GM18520 (cell line): Measurements from ENCODE around the gene NBPF9.
"Not testable (repeated sequence)": the region's sequence is repeated elsewhere in the genome, so short reads cannot be mapped to it uniquely, and the experiment has no call there.

Experiments used
- ATAC-seq: cut with Tn5 transposase; IDR thresholded peaks from one replicate; pipeline ENCODE4 v1.9.1; 2021; ENCODE audit not compliant: unreplicated experiment

Gene NBPF9, protein sequence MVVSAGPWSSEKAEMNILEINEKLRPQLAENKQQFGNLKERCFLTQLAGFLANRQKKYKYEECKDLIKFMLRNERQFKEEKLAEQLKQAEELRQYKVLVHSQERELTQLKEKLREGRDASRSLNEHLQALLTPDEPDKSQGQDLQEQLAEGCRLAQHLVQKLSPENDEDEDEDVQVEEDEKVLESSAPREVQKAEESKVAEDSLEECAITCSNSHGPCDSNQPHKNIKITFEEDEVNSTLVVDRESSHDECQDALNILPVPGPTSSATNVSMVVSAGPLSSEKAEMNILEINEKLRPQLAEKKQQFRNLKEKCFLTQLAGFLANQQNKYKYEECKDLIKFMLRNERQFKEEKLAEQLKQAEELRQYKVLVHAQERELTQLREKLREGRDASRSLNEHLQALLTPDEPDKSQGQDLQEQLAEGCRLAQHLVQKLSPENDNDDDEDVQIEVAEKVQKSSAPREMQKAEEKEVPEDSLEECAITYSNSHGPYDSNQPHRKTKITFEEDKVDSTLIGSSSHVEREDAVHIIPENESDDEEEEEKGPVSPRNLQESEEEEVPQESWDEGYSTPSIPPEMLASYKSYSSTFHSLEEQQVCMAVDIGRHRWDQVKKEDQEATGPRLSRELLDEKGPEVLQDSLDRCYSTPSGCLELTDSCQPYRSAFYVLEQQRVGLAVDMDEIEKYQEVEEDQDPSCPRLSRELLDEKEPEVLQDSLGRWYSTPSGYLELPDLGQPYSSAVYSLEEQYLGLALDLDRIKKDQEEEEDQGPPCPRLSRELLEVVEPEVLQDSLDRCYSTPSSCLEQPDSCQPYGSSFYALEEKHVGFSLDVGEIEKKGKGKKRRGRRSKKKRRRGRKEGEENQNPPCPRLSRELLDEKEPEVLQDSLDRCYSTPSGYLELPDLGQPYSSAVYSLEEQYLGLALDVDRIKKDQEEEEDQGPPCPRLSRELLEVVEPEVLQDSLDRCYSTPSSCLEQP (N-terminal part only)

DNA sequence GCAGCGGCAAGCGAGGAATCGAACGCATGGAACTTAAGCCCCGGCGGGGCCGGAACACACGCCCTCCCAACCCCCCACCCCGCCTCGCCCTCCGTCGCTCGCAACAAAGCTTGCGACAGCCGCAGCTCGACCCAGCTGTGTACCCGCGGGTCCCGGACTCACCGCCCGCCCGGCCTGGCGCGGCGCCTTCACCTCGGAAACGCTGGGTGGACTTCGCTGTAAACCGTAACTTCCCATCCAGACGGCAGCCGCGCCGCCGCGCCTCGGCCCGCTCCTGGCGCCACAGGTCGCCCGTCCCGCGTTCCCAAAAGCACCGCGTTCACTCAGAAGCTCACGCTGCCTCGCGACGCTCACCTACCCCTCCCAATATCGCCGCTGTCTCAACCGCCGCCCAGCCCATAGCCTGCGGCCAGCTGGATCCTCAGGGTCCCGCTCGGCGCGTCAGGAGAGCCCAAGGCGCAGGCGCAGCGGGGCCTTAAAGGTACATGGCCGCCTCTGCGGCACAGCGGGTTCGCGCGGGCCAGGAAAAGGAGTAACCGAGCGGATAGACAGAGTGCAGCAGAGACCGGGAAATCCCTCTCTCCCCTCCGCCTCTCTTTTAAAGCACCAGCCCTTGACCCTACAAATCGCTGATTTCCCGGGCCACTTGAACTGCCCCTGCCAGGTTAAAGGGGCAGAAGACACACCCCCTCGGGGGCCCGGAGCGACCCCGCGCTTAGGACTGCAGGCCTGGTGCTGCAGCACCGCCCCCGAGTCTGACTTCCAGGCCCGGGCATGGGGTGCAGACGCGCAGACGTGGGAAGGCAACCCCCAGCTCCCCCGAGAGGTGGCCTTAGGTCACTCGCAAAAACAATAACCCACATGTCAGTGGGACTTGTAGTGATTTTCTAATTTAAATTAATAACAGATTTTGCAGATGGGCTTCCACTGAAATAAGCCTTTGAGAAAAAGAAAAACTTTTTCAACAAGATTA, at the start of gene NBPF9:
Gene NBPF9 (minus strand): TSS at position 443 of the 973 bp plus-strand sequence. CDS start 21,412 bp downstream, outside the sequence.
- peak; percentile 70 for ATAC-seq

DNA sequence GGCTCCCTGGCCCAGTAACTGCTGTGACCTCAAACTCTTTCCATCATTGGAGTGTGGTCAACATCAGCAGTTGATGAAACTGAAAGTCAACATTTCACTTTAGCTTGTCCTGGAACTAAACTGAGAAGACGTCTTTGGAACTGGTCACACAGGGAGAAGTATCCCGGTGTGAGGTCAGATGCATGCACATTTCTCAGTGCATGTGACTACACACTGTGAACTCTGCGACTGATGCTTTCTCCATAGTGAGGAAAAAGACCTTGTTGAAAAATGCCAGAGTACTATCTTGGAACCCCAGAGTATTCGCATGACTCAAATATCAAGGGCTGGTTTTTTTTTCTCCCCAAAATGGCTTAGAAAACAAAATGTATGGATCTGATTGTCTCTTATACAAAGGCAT, 46.6 kb upstream of the NBPF9 start:
- ATAC-seq = not testable (repeated sequence)

DNA sequence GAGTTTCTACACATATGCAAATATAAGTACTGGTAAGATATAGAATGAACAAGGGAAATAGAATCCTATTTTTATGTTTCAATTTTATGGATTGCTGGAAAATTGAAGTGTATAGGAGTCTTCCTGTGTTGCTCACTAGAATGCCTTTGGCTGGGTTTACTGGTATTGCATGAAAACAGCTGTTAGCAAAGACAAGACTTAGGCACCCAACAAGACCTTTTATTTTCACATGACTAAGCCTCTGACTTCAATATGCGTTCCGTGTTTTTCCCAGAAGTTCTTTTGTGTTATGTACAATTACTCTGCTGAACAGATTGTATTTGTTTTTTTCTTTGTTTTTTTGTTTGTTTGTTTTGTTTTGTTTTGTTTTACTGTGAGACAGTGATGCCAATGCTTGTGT, 34.2 kb upstream of the NBPF9 start:
- ATAC-seq = not testable (repeated sequence)

DNA sequence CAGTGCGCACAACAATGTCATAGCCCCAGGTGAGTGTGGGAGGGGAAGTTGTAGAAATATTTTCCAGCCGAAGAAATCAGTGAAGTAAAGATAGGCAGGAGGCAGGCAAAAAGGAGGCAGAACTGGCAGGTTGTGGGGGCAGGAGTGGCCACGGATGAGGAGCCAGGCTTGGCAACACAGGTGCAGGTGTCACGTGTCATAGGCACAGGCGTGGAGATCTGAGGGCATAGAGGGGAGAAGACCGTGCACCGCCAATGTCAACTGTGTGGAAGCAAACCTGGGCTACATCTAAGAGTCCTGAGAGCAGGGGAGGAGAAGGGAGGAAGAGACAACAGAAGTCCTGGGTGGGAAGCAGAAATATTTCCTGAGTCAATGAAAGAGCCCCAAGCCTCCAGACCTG, 27.6 kb upstream of the NBPF9 start:
- ATAC-seq = not testable (repeated sequence)

DNA sequence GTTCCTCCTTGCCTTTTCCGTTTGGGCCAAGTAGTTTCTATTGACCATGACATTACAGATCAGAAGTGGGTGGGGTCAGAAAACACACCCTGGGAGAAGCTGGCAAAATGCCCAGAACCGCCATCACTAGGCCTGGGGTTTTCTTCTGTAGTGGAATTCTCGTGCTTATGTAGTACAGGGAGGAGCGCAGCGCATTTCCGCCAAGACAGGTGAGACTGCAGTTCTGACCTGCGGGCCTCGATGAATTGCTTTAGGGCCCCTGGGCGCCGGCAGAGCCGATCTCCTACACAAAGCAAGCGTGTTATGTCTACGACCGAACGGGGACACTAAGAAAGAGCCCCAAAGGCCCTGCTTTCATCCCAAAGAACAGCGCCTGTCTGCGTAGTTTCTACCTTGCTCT, 25.9 kb upstream of the NBPF9 start:
- ATAC-seq = not testable (repeated sequence)

DNA sequence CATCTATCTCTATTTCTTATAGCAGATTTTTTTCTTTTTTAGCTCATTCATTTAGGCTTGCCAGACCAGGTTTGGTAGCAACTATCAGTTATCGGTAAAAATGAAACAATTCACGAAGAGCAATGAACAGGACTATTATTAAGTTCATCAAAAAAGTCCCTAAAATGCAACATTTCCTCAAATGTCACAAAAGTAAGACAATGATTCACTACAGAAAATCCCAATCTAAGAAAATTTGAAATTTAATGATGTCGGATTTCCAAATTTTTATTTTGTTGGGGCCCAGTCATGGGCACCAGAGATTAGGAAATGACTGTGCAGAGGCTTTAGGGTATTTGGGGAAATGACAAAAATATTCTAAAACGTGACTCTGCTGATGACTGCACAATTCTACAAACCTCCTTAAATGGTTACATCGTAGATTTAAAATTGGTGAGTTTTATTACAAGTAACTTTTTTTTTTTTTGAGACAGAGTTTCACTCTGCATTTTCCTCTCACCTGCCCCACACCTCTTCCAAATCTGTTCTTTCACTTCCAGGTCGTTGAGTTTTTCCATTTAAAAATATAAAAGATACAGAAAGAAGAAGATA, 23.3 kb upstream of the NBPF9 start:
- ATAC-seq = not testable (repeated sequence)

DNA sequence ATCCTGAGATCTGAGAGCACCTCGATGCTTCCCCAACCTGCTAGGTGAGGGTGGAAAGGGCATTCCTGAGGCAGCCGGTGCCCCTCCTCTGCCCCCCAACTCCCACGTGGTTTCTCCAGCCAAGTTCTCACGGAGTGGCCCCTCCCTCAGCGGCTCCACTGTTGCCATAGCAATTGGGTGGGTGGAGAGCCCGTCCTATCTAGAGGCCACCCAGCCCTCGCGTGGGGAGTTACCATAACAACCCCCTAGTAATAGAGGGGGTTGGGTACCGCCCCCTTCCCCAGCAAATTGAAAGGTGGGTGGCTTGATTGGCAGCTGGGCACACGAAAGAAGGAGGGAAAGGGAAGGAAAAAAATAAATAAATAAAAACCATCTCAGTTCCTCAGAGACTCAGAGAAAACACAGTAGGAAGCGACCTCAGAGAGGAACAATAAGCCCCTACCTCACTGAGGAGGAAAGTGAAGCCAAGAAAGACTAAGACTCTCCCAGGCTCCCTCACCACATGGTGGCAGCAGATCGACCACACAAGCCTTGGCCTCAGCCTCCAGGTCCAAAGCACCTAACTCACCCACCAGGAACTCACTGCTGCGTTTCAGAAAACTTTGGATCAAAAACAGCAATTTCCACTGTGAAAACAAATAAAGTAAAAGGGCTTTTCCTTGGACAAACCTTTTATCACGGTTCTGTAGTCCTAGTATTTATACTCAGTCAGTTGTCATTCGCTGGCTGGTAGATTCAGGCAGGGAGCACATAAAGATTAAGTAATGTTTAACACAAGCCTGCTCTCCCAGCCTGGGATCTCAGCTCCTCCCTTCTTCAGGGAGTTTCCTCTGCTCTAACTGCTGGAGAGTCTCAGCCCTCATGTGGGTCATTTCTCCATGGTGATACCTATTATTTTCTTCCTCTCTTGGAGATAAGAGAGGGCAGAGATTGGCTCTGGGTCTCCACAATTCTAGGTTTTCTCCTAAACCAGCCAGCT, 20.9 kb upstream of the NBPF9 start:
- not testable (repeated sequence) for ATAC-seq

DNA sequence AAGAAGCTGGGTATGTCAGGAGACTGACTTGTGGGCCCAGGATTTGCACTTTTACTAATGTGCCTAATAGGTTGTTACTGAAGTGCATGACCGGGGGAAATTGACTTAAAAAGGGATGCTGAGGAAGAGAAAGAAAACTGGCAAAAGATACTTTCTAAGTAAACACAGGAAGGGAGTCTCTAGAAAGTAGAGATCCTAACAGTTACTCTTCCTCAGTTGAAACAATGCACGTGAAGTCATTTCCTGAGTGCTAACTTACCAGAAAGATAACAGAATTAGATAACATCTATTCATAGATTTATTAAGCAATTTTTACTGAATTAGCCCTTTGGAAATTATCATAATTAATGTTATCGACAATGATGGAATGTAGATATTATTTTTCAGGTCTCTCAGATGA, 9.5 kb upstream of the NBPF9 start:
- ATAC-seq = not testable (repeated sequence)

DNA sequence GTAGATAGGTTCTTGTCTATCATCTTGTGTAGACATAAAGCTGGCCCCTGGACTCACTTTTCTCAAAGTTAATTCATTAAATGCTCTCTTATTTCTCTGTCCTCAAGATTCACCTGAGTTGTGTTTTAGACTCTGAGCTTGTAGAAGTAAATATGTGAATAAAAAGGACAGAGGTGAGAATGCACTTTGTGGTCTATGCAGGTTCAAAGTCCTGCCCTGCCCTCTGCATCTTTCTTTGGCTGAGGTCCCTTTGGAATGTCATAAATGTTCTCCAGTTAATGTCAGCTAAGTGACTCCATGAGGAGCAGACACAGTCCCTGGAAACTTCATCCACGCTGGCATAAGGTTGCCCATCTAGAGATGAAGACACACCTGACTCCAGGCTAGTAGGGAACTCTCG, 7.0 kb upstream of the NBPF9 start:
- ATAC-seq = not testable (repeated sequence)

DNA sequence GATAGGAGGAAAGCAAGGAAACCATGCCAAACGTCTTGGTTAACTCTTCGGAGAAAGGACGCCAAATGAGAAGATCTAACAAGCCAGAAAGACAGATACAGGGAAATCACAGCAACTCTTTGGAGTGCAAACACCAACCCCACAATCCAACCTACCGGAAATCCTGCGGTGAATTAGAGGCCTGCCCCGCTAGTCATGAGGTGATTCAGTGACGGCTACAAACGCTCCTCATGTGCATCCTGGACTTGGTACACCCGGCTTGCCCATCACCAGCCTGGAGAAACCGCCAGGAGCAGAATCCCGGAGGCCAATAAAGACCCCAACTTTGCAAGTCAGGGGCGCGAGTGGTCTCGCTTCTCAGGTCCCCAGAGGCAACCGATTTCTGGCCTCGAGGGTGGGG, 777 bp downstream of the NBPF9 start:
- ATAC-seq = not testable (repeated sequence)

DNA sequence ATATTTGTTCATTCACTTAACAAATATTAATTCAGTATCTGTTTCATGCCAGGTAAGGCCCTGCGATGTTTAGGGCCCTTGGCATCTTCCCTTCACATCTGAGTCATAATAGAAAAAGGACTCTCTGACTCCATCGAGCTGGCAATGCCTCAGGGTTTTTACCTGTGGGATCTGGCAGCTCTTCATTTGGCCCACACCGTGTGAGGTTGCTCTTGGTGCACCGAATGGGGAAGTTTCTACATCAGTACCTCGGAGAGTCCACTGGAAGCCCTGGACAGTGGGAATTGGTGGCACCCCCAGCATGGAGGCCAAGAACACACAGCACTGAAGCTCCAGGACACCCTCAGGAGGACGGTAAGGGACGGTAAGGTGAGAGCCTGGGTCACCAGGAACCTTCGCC, 5.1 kb downstream of the NBPF9 start:
- not testable (repeated sequence) for ATAC-seq

DNA sequence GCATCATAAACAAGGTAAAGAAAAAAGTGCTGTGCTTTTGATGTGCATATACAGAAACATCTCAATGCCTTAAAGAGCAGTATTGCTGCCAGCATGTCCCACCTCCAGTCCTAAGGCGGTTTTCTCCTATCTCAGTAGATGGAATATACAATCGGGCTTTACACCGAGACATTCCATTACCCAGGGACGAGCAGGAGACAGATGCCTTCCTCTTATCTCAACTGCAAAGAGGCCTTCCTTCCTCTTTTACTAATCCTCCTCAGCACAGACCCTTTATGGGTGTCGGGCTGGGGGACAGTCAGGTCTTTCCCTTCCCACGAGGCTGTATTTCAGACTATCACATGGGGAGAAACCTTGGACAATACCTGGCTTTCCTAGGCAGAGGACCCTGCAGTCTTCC, 10.2 kb downstream of the NBPF9 start:
- not testable (repeated sequence) for ATAC-seq

DNA sequence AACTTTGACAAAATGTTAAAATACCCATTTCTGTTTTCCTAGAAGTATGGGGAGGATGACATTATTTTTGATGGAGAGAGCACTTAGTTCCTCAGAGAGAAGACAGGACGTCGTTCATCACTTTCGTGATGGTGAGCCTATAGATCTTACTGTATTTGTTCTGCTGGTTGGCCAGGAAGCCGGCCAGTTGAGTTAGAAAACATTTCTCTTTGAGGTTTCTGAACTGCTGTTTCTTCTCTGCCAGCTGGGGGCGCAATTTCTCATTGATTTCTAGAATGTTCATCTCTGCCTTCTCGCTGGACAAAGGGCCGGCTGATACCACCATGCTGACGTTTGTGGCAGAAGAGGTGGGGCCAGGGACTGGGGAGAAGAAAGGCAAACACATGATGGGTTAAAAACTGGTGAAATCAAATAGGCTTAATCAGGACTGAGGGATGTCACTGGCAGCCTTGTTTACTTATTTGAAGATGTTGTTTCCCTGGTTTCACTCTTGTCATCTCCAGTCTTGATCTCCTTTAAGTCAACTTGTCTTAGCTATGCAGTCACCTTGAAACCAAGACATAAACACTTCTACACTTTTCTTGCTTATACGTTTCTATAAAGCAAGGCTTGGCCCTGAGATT, 27.7 kb downstream of the NBPF9 start:
- not testable (repeated sequence) for ATAC-seq

DNA sequence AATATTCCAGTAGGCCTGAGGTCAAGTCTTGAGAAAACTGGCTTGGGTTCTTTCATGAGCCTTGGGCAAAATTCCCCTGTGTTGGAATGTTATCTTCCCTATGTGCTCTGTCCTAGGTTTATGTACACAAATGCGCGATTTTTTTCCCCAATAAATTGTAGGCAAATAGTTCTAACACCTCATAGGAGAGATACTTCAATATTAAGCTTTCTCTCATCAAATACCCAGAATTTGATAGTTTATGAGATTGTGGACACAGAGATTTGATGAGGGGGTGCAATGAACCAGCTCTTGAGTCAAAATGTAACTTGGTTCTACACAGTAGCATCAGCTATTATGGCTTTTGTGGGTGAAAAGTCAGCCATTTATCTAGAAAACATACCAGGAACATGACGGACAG, 38.7 kb downstream of the NBPF9 start:
- not testable (repeated sequence) for ATAC-seq

DNA sequence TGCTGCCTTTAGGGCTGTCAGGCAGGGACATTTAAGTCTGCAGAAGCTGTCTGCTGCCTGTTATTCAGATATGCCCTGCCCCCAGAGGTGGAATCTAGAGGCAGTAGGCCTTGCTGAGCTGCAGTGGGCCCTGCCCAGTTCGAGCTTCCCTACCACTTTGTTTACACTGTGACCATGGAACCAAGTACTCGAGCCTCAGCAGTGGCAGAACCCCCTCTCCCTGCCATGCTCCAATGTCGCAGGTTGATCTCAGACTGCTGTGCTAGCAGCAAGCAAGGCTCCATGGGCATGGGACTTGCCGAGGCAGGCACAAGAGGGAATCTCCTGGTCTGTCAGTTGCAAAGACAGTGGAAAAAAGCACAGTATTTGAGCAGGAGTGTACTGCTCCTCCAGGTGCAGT, 60.3 kb downstream of the NBPF9 start:
- ATAC-seq = not testable (repeated sequence)

DNA sequence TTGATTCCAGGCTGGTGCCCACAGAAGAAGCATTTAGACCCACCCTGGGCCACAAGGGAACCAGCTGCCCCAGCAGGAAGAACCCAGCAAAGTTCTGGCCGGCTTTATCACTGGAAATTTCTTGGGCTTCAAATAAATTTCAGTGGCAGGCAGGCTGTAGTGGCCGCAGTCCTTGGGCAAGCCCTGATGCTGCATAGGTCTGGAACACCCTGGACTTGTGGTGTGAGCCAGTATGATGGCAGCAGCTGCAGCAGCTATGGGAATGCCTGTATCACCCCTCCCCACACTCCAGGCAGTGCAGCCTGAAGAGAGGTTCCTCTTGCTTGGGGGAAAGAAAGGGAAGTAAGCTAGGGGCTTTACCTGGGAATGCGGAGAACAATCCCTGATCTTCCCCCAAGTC, 69.4 kb downstream of the NBPF9 start:
- ATAC-seq = not testable (repeated sequence)

DNA sequence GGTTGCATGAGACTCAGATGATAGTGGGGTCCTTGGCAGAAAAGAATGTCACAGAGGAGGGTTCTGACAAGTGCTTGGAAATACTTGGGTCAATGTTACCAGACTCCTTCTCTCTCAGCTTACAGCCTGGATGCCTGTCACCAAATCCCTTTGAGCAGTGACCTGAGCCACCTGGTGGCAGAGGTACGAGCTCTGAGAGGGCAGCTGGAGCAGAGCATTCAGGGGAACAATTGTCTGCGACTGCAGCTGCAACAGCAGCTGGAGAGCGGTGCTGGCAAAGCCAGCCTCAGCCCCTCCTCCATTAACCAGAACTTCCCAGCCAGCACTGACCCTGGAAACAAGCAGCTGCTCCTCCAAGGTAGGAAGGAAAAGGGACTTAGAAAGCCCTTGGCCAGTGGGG, 79.0 kb downstream of the NBPF9 start:
- not testable (repeated sequence) for ATAC-seq

DNA sequence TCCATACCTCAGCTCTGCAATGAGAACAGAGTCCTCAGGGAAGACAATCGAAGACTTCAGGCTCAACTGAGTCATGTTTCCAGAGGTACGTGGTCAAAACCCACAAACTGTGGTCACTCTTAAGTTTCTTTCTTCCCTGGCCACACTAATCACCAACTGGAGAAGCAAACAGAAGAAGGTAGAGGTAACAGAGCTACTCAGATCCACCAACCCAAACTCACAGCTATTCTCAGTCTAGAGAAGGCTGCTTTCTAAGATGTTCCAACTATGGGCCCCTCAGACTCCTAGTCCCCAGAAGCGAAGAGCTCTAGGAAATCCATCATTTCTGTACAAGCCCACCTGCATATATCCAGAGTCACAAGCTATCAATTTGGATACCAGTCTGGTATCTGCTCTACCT, 84.8 kb downstream of the NBPF9 start:
- not testable (repeated sequence) for ATAC-seq
